GM19438 (cell line): Measurements from ENCODE around the gene ZNF385C.

ENCODE experiments used
- ATAC-seq: cut with Tn5 transposase; IDR thresholded peaks from one replicate; pipeline ENCODE4 v1.9.1; 2021; ENCODE audit warnings: low read depth; ENCODE audit not compliant: unreplicated experiment

The ZNF385C gene

GRCh38 chr17:42126836-42127235, 28.6 kb upstream of the ZNF385C start:
- ATAC-seq = no peak

GRCh38 chr17:42125565-42125964, 27.3 kb upstream of the ZNF385C start:
- ATAC-seq = no peak

- ATAC-seq = no peak
These were observed 26.0 kb upstream of the ZNF385C start for GRCh38 chr17:42124256-42124655.

DNA sequence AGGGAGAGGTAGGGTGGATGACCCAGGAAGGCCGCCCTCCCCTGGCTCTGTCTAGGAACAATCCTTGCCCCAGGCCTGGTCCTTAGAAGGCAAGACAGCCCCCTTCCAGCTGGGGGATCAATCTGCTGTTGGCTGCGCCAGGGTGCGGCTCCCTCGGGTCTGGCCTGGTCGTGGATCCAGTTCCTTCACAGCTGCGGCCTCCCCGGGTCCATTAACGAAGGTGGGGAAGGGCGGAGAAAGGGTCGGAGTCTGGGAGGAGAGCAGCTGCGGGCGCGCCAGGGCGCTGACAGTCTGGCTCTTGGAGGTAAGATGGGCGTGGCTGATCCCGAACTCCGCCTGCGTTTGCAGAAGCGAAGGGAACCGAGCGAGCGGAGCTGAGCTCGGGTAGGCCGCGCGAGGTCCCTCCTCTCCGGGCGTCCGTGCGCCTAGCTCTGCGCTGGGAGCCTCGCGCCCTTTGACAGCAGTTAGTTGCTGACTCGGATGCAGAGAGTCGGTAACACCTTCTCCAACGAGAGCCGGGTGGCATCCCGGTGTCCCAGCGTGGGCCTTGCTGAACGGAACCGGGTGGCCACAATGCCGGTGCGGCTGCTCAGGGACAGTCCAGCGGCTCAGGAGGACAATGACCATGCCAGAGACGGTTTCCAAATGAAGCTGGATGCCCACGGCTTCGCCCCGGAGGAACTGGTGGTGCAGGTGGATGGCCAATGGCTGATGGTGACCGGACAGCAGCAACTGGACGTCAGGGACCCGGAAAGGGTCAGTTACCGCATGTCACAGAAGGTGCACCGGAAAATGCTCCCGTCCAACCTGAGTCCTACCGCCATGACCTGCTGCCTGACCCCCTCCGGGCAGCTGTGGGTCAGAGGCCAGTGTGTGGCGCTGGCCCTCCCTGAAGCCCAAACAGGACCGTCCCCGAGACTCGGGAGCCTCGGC, 24.4 kb upstream of the ZNF385C start, which contains the start of gene HSPB9:
HSPB9 (plus strand) TSS at position 434 of the 933 bp plus-strand sequence; CDS start at position 481, 47 bp downstream.
- ATAC-seq = no peak

- ATAC-seq = peak; percentile 59
These were observed 22.8 kb upstream of the ZNF385C start, which contains the start of gene KAT2A for GRCh38 chr17:42120770-42121769. TSS of gene KAT2A (minus strand) at chr17:42121367. CDS start at chr17:42121304, 63 bp downstream.

DNA sequence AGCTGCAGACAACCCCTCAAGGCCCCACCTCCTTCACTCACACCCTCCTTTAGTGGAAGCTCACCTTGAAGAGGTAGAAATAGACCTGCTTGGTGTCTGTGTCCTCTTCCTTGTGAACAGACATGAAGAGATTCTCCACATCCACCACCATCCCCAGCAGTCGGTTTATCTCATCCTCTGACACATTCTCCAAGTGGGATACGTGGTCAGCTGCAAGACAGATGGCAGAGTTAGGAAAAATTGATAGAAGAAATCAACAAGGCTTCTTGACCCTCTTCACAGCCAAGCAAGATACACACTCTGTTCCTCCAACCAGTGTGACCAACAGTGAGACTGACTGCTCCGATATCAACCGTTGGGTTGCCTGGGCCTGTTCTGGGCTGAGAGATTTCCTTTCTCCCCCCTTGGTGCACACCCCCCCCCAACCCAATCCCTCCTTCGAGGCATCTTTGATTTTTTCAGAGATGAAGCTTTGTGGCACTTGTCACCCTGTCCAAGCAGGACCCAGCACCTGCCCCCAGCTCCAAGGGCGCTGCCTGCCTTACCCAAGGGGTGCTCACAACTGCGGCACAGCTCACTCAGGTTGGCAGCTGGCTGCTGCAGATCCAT, 22.0 kb upstream of the ZNF385C start:
- ATAC-seq = no peak

DNA sequence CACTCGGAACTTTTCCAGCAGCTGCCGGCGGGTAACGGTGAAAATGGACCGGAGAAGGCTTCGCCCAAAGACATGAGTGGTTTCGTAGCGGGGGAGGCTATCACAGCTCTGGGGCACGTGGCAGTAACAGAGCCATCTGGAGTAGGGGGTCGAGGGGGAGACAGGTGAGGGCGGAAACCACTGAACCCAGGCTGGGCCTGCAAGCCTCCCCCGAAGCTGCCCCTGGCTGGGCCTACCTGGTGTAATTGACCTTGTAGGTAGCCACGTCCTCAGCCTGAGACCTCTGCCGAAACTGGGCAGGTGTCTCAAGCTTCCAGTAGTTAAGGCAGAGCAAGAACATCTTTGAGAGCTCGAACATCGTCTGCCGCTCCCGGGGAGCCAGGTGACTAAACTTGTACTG, 21.0 kb upstream of the ZNF385C start:
- ATAC-seq = no peak

DNA sequence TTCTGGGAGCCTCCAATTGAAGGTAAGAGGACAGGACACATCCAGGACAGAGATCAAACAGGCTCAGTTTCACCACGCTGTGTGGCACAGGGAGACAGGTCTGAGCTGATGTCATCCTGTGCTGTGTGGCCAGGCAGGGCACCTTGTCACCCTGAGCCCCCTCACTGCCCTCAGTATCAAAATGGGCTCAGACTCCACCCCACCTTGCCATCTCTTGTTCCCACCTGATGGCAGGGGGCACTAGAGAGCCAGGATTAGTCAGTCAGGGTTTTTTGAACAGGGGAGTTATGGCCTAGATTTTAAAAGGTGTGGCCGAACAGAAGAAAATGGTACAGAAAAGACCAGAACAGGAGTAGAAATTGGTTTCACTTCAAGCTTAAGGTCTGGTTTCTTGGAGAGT, 20.3 kb upstream of the ZNF385C start:
- no peak for ATAC-seq

DNA sequence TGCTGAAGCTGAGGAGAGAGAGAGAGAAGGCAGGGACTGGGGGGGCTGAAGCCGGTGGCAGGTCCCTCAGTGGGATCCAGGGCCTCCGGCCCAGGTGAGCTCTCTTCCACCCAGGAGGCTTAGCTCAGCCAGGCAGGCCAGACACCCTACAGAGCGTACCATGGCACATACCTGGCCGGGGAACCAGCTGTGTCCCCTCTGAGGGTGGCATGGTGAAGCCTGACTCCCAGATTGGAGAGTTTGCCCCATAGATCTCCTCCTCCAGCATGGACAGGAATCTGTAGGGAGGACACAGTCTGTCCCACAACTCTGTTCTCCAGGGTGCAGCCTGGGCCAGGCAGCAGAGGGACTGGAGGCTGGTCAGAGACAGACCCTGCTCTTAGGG, 19.8 kb upstream of the ZNF385C start:
- no peak for ATAC-seq

- ATAC-seq = no peak
These were observed 19.3 kb upstream of the ZNF385C start for GRCh38 chr17:42117397-42118125.

GRCh38 chr17:42116705-42117396, 18.6 kb upstream of the ZNF385C start:
- no peak for ATAC-seq

DNA sequence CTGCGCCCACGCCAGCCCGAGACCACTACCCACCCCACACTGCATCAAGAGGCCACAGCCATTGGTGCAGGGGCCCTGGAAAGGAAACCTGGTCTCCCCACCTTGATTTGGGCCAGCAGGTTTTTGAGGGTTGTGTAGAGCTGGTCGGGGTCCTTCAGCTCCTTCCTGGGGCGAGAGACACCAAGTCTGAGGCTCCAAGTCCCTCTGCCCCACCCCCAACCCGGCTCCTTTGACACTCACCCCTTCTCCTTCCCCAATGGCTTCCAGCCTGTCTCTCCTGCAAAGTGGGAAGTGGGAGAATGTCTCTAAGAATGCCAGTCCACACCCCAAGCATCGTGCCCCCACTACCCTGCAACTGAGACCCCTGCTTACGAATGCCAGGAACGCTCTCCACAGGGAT, 15.8 kb upstream of the ZNF385C start:
- ATAC-seq = no peak

DNA sequence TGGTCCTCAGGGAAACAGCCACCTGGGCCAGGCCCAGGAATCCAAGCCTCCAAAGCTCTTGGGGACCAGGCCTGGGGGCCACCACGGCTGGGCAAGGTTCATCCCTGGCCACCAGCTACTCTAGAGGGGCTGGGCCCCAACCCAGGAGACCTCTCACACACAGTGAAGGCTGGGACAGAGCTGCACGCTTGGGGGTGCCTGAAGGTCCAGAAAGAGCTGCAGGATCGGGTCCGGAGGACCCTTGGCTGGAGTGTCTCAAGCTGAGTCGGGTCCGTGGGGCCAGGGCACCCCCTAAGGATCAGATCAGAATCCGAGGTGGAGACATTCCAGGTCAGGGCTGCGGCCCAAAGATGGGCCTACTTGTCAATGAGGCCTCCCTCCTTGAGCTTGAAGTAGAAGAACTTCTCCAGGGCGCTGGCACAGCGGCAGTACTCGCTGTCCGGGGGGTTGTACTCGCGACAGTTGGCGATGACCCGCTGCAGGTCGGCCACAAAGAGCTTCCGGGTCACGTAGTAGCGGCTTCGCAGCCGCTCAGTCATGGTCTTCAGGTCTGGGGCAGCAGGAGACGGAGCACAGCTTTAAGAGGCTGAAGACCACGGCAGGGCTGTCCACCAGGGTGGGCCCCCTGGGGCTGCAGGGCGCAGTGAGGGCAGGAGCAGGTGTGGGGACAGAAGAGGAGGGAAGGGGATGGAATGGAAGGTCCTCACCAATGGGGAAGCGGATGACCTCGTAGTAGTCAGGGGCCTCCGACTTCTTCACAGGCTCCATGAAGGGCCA, 15.2 kb upstream of the ZNF385C start:
- ATAC-seq = no peak

GRCh38 chr17:42112552-42113176, 14.4 kb upstream of the ZNF385C start, which contains the start of gene DHX58:
TSS of gene DHX58 (minus strand) at chr17:42112714. CDS start at chr17:42111892, 822 bp downstream.
- peak; percentile 63 for ATAC-seq

- peak; percentile 14 for ATAC-seq
These were observed 13.7 kb upstream of the ZNF385C start for GRCh38 chr17:42111871-42112551.

GRCh38 chr17:42111265-42111636, 13.0 kb upstream of the ZNF385C start:
- ATAC-seq = no peak
